Measurements from ENCODE around the gene MYO9B. TPM values are rescaled to one million over a fixed set of nuclear protein-coding genes. Genes with fewer than 3 reads are reported as not detected.
"Not testable (repeated sequence)": the region's sequence is repeated elsewhere in the genome, so short reads cannot be mapped to it uniquely, and the experiment has no call there.

Gene MYO9B
- total RNA-seq, 1 experiment from 2014 or later = 62.6 TPM

DNA sequence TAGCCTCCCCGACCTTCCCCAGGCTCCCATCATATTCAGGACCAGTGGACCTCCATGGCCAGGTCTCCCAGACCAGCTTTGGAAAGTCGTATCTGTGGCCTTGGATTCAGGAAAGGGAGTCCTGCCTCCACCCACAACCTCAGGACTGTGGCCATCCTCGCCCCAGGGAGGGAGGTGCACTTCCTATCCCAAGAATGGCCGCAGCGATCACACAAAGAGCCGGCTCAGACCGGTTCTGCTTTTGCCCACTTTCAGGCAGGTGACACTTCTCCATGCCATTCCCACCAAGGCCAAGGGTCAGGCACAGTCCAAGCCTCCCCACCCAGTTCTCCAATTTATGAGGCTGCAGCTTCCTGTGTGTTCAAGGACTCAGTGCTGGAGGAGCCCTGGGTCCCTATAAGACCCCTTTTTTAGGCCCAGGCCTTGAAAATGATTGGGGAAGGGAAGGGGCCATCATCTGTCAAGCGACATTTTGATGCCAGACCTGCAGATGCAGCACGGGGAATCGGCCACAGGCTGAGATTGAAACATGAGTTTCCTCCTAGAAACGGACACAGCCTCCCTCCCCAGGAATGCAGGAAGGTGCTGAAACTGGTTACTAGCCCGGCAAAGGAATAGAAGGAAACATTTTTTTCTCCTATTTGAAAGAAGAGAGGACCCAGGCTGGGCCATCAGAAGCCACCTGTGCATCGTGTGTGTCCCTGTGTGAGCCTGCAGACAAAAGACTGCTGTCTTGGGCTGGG lies 74.0 kb downstream of the MYO9B start:
- DNase-seq (ENCODE audit: low read depth, low spot score) = no peak
- in situ Hi-C loops (cut with HindIII; ENCODE audit: low pct_unique_long_range_greater_than_20kb, low sequenced_read_pairs) = no loop called here

DNA sequence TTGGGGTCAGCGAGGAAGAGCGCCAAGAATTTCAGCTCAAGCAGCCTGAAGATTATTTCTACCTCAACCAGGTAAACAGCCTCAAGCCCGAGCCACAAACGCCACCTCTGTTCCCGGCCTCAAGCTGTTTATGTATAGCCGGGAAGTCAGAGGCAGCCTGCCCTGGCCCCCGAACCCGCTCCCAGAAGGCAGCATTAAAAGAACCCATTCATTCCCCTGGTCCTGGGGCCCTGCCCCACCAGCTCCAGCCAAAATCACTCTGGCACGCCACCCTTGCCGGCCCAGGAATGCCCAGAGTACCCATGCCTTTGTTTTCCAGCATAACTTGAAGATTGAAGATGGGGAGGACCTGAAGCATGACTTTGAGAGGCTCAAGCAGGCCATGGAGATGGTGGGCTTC lies 78.4 kb downstream of the MYO9B start:
- in situ Hi-C loops (cut with HindIII; ENCODE audit: low pct_unique_long_range_greater_than_20kb, low sequenced_read_pairs) = no loop called here

DNA sequence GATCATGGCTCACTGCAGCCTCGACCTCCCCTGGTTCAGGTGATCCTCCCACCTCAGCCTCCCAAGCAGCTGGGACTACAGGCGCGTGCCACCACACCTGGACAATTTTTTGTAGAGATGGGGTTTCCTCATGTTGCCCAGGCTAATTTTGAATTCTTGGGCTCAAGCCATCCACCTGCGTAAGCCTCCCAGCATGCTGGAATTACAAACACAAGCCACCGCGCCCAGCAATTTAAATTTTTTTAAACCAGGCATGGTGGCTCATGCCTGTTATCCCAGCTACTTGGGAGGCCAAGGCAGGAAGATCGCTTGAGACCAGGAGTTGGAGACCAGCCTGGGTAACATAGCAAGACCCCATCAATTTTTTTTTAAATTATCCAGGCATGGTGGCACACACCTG lies 79.7 kb downstream of the MYO9B start:
- in situ Hi-C loops (cut with HindIII; ENCODE audit: low pct_unique_long_range_greater_than_20kb, low sequenced_read_pairs) = no loop called here
- no peak for DNase-seq (ENCODE audit: low read depth, low spot score)

More for the DNA sequence above, 78.4 kb downstream of the MYO9B start:
- DNase-seq (ENCODE audit: low read depth, low spot score) = peak; percentile 51

DNA sequence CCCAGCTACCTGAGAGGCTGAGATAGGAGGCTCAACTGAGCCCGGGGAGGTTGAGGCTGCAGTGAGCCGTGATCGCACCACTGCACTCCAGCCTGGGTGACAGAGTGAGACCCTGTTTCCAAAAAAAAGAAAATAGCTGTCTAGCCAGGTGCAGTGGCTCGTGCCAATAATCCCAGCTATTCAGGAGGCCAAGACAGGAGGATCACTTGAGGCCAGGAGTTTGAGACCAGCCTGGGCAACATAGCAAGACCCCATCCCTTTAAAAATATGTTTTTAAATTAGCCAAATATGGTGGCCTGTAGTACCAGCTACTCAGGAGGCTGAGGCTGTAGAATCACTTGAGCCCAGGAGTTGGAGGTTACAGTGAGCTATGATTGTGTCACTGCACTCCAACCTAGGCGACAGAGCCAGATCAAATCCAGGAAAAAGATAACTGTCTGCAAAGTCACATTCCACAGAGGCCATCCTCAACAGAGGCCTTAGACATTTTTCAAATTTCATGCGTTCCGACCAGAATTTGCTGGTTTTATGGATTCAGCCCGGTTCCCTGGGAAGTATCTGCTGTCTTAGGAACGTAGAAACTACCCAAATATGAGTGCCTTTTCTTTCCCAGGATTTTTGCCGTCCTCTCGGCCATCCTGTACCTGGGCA lies 80.8 kb downstream of the MYO9B start:
- in situ Hi-C loops (cut with HindIII; ENCODE audit: low pct_unique_long_range_greater_than_20kb, low sequenced_read_pairs) = no loop called here

DNA sequence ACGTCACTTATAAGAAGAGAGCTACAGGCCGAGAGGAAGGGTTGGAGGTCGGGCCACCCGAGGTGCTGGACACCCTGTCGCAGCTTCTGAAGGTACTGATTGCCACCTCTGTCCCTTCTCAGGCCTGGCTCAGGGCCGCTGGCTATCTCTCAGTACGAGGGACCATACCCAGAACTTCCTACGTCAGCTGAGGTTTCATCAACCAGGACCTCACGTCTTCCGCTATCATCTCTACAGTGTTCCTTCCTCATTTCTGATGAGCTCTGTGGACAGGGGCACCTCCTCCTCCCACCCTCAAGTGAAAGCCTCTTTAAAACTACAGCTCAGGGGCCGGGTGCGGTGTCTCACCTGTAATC lies 81.3 kb downstream of the MYO9B start:
- in situ Hi-C loops (cut with HindIII; ENCODE audit: low pct_unique_long_range_greater_than_20kb, low sequenced_read_pairs) = no loop called here
- no peak for DNase-seq (ENCODE audit: low read depth, low spot score)

More for the DNA sequence above, 80.8 kb downstream of the MYO9B start:
- DNase-seq (ENCODE audit: low read depth, low spot score) = no peak

DNA sequence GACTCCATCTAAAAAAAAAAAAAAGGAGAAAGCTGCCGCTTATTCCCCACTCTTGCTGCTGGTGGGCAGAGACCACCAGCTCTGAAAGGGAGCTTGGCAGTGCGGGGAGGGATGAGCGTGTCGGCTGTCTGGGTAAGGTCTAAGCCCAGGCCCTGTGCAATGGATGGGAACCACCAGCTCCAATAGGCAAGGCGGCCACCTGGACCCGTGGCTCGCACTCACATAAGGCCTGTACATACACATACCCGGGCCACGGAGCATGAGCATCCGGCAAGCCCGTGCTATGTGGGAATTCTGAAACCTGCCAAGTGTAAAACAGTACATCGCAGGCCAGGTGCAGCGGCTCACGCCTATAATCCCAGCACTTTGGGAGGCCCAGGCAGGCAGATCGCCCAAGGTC lies 83.0 kb downstream of the MYO9B start:
- in situ Hi-C loops (cut with HindIII; ENCODE audit: low pct_unique_long_range_greater_than_20kb, low sequenced_read_pairs) = no loop called here
- no peak for DNase-seq (ENCODE audit: low read depth, low spot score)

DNA sequence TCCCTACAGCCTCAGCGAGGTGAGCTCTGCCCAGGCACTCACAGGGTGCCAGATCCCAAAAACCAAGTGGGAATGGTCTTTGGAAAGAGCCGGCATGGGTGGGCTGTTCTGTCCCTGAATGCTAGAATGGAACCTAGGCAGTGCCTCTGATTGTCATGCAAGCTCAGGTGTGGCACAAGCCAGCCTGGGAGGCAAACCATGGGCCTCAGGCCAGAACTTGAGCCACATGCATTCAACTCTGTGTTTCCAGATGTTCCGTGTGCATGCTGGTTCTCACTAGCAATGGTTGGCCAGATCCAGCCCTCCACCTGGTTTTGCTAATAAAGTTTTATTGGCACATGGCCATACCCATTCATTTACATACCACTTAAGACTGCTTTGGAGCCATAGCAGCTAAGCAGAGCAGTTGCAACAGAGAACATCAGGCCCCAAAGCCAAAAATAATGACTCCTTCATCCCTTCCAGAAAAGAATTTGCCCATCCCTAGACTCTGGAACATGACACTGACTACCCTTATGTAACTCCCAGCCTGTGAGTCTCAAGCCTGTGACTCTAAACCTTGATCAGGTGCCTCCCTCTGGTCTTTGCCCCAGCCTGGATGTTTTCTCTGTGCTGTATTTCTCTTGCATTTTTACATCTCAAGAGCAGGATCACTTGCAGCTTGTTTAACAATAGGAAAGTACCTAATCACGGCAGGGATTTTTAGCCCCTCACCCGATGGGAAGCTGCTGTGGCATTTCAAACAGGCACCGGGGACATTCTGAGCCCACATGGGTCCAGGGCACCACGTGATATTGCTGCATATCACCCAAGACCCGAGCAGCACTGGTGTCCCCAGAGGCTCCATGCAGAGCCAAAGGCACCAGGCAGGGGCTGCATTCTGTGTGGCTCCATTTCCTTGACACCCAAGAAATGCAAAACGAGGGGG lies 84.2 kb downstream of the MYO9B start:
- DNase-seq (ENCODE audit: low read depth, low spot score) = no peak
- in situ Hi-C loops (cut with HindIII; ENCODE audit: low pct_unique_long_range_greater_than_20kb, low sequenced_read_pairs) = no loop called here

DNA sequence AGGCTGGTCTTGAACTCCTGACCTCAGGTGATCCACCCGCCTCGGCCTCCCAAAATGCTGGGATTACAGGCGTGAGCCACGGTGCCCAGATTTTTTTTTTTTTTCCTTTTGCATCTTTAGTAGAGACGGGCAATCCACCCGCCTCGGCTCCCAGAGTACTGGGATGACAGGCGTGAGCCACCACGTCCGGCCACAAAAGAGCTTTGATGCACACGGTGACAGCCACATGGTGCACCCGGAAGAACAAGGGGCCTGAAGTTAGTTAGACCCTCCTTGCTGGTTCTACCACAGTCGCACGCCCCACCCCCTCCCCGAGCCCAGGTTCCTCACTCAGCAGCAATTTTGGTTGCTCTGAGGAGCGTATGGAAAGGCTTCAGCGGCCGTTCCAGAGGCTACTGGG lies 85.3 kb downstream of the MYO9B start:
- DNase-seq (ENCODE audit: low read depth, low spot score) = no peak
- in situ Hi-C loops (cut with HindIII; ENCODE audit: low pct_unique_long_range_greater_than_20kb, low sequenced_read_pairs) = no loop called here

DNA sequence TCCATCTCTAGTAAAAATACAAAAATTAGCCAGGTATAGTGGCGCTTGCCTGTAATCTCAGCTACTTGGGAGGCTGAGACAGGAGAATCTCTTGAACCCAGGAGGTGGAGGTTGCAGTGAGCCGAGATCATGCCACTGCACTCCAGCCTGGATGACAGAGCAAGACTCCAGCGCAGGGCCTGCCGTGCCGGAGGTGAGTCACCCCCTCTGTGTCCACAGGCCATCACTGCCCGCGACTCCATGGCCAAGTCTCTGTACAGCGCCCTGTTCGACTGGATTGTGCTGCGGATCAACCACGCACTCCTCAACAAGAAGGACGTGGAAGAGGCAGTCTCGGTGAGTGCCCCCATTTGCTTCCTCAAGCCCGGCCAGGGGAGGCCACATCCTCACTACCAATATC lies 86.6 kb downstream of the MYO9B start:
- in situ Hi-C loops (cut with HindIII; ENCODE audit: low pct_unique_long_range_greater_than_20kb, low sequenced_read_pairs); DNase-seq (ENCODE audit: low read depth, low spot score): not testable (repeated sequence)

DNA sequence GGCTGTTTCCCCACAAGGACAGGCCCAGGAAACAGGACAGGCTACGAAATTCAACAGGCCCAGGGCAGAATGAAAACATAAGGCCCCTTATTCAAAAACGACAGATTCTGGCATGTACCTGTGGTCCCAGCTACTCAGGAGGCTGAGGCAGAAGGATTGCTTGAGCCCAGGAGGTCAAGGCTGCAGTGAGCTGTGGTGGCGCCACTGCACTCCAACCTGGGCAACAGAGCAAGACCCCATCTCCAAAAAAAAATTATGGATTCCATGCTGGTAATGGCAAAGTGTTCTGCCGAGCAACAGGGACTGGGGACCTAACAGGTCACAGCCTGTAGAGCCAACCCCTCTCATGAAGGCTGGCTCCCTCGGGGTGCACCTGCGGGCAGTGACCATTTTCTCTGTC lies 87.0 kb downstream of the MYO9B start:
- DNase-seq (ENCODE audit: low read depth, low spot score) = no peak
- in situ Hi-C loops (cut with HindIII; ENCODE audit: low pct_unique_long_range_greater_than_20kb, low sequenced_read_pairs) = no loop called here

DNA sequence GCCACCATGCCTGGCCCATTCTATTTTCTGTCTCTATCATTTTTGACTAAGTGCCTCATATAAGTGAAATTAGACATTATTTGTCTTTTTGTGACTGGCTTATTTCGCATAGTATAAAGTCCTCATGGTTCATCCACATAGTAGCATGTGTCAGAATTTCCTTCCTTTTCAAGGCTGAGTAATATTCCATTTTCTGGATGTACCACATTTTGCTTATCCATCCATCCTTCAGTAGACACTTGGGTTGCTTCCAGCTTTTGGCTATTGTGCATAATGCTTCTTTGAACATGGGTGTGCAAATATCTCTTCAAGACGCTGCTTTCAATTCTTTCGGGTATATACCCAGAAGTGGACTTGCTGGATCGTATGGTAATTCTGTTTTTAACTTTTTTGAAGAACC lies 88.1 kb downstream of the MYO9B start:
- in situ Hi-C loops (cut with HindIII; ENCODE audit: low pct_unique_long_range_greater_than_20kb, low sequenced_read_pairs) = no loop called here
- DNase-seq (ENCODE audit: low read depth, low spot score) = no peak

DNA sequence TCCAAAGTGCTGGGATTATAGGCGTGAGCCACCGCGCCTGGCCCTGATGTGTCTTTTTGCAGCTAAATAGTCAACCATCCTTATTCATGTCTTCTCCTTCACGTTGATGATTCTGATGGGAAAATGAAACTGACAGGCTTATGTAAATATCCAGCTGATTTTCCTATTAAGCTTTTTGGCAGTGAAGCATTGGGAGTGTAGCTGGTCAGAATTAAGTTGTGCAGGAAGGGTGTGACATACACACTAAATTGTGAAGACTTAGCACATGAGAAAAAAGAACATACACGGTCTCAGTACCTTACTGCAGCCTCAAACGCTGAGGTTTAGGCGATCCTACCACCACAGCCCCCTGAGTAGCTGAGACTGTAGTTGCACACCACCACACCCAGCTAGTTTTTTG lies 89.1 kb downstream of the MYO9B start:
- no peak for DNase-seq (ENCODE audit: low read depth, low spot score)
- in situ Hi-C loops (cut with HindIII; ENCODE audit: low pct_unique_long_range_greater_than_20kb, low sequenced_read_pairs) = no loop called here

DNA sequence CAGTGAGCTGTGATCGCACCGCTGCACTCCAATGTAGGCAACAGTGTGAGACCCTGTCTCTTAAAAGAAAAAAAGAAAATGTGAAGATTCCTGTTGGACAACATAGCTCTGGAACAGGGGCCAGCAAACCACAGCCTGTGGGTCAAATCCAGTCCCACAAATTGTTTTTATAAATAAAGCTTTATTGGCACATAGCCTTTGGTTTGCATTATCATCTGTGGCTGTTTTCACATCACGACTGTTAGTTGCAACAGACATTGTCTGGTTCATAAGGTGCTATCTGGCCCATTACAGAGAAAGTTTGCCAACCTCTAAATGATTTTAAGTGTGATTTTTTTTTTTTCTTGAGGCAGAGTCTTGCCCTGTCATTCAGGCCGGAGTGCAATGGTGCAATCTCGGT lies 90.1 kb downstream of the MYO9B start:
- in situ Hi-C loops (cut with HindIII; ENCODE audit: low pct_unique_long_range_greater_than_20kb, low sequenced_read_pairs) = no loop called here
- DNase-seq (ENCODE audit: low read depth, low spot score) = no peak

DNA sequence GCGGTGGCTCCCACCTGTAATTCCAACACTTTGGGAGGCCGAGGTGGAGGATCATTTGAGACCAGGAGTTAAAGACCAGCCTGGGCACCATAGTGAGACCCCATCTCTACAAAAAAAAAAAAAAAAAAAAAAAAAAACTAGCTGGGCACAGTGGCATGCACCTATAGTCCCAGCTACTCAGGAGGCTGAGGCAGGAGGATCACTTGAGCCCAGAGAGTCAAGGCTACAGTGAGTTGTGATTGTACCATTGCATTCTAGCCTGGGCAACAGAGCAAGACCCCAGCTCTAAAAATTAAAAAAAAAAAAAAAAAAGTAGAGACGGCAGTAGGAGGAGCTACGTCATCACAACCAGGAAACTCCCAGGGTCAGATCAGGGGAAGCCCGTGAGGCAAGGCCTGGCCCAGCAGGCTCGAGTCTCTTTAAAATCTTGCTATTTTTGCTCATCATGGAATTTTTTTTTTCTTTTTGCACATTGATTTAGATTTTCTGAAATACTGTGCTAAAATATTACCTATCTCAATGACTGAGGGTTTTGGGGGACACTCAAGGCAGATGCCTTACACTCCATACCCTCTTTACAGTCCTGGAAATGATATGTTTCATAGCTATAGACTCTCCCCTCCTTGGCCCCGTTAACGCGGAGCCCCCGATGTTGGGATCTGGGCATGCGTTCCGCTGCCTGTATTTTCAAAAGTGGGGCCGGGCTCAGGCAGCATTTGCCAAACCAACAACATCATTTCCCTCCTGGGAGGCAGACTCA lies 95.1 kb downstream of the MYO9B start:
- in situ Hi-C loops (cut with HindIII; ENCODE audit: low pct_unique_long_range_greater_than_20kb, low sequenced_read_pairs) = no loop called here
- DNase-seq (ENCODE audit: low read depth, low spot score) = no peak

DNA sequence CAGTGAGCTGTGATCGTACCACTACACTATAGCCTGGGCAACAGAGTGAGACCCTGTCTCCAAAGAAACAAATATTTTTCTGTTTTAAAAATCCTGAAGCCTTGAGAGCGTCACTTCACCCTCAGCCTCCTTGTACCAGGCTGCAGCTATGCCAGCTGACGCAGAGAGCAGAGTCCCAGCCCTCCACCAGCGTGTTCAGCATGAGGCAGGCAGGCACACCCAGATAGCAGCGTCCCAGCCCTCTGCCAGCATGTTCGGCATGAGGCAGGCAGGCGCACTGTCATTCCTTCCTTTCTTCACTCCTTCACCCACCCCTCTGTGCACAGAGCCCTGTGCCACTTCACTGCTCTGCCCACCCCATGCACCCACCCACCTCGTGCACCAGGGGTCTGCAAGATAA lies 96.3 kb downstream of the MYO9B start:
- no peak for DNase-seq (ENCODE audit: low read depth, low spot score)
- in situ Hi-C loops (cut with HindIII; ENCODE audit: low pct_unique_long_range_greater_than_20kb, low sequenced_read_pairs) = no loop called here

DNA sequence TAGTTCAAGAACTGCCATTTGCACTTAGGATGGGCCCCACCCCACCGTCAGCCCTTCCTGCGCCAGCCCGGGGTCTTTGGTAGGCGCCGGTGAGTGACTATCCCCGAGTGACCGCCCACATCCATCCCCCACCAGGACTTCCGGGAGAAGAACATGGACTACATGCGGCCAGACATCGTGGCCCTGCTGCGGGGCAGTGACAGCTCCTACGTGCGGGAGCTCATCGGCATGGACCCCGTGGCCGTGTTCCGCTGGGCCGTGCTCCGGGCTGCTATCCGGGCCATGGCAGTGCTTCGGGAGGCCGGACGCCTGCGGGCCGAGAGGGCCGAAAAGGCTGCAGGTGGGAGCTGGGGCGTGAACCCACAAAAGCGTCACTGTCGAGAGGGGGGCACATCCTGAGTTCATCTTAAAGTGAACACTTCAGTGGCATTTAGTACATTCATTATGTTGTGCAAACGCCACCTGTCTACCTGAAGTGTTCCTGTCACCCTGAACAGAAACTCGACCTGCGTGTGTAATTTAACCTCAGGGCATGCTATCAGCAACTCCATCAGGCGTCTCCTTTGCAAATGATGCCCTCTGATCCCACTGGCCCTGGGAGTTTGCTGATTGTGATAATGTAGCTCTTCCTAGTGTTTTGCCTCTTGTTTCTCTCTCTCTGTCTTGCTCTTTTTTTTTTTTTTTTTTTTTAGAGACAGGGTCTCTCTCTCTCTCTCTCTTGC lies 97.2 kb downstream of the MYO9B start:
- no peak for DNase-seq (ENCODE audit: low read depth, low spot score)
- in situ Hi-C loops (cut with HindIII; ENCODE audit: low pct_unique_long_range_greater_than_20kb, low sequenced_read_pairs) = no loop called here

DNA sequence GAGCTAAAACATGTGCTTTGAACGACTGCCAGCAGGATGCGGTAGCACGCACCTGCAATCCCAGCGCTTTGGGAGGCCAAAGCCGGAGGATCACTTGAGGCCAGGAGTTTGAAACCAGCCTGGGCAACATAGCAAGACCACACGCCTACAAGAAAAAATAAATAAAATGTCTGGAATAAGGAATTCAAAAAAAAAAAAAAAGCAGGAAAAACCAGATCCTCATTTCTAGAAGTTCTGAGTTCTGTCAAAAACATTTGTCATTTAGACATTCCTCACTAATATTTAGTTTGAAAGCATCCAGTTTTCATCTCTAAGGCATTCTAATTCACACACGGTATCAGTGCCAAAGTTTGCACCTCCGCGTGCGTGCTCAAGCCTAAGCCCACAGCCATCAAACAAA lies 102.7 kb downstream of the MYO9B start:
- in situ Hi-C loops (cut with HindIII; ENCODE audit: low pct_unique_long_range_greater_than_20kb, low sequenced_read_pairs) = no loop called here
- DNase-seq (ENCODE audit: low read depth, low spot score) = no peak

All from SK-MEL-5 (cell line).